Fibroblast of mammary gland (primary cell): Measurements from ENCODE around the gene ARID3A.

ENCODE experiments used
- DNase-seq: peaks from one replicate; pipeline ENCODE4 v3.0.0-alpha.2; 2010; ENCODE audit warnings: low read depth
- H3K4me3 ChIP-seq: 2 replicates; pipeline ENCODE4 v1.5.1; 2011; ENCODE audit warnings: low read depth, mild to moderate bottlenecking, low read length, moderate library complexity; ENCODE audit not compliant: control insufficient read depth
- CTCF ChIP-seq: conservative IDR thresholded peaks from 2 replicates; pipeline ENCODE4 v1.5.1; 2011; ENCODE audit warnings: low read depth, low read length, inconsistent platforms; ENCODE audit not compliant: control insufficient read depth, insufficient read depth

ARID3A gene

GRCh38 chr19:948842-949496, 23.1 kb downstream of the ARID3A start:
- no peak for TF ChIP-seq CTCF
- no peak overlapping the region for H3K4me3 ChIP-seq
- no peak for DNase-seq

GRCh38 chr19:950352-951066, 24.7 kb downstream of the ARID3A start:
- no peak for DNase-seq
- H3K4me3 ChIP-seq: no peak overlapping the region
- TF ChIP-seq CTCF: no peak

- no peak overlapping the region for H3K4me3 ChIP-seq
- no peak for TF ChIP-seq CTCF
- no peak for DNase-seq
Measured at GRCh38 chr19:952049-952679, 26.3 kb downstream of the ARID3A start.

GRCh38 chr19:952680-953444, 27.0 kb downstream of the ARID3A start:
- H3K4me3 ChIP-seq: no peak overlapping the region

GRCh38 chr19:953445-954271, 27.8 kb downstream of the ARID3A start:
- H3K4me3 ChIP-seq: no peak overlapping the region
- TF ChIP-seq CTCF: no peak
- DNase-seq: no peak

More at GRCh38 chr19:952680-953444, 27.0 kb downstream of the ARID3A start:
- no peak for DNase-seq
- TF ChIP-seq CTCF: no peak

- no peak for TF ChIP-seq CTCF
- no peak overlapping the region for H3K4me3 ChIP-seq
- DNase-seq: no peak
Measured at GRCh38 chr19:954272-954671, 28.4 kb downstream of the ARID3A start.
